NCI-H2081 (cell line): ENCODE results near the gene MAB21L3.

Experiments used
- DNase-seq, 2 experiments: peaks; one replicate each; lab custom pipeline; 2025; lab: John Stamatoyannopoulos, UW

MAB21L3 gene

DNA sequence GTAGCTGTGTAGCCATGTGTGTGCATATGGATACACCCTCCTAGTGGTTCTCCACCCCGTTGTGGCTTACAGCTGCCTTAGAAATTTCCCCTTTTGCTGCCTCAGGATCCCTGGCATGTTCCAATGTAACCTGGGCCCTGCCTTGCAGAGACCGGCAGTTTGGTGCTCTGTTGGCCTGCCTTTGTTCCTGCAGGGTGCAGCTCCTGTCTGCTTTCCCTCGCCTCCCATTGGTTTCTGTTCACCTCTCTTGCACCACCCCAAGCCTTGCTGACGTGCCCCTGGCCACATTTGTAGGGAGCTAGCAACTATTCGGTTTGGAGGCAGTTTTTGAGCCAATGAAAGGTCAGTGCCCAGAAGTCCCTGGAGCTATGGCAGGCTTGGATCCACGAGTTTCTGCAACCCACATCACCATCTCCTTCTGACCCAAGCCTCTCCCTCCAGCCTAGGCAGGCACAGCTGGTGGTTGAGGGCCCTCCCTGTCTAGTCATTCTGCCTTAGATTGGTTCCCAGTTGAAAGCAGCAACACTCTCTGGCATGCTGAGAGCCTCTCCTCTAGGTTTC is 54.9 kb downstream of the MAB21L3 start:
- DNase-seq = no peak

DNA sequence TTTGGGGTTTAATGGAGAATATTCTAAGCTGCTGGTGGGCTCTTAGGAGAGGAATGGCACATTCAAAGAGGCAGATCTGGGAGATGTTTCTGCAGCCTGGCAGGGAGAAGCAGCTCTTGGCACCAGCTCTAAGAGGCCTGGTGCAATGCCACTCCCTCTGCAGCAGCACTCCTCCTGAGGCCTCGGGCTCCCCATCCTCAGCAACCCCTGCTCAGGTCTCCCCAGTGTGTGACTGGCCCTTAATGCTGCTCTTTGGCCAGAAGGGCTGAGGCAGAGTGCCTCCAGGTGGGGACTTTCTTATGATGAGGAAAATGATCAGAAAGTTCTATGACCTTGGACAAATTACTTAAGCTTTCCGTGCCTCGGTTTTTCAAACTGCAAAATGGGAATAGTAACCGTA is 55.5 kb downstream of the MAB21L3 start:
- DNase-seq = no peak

DNA sequence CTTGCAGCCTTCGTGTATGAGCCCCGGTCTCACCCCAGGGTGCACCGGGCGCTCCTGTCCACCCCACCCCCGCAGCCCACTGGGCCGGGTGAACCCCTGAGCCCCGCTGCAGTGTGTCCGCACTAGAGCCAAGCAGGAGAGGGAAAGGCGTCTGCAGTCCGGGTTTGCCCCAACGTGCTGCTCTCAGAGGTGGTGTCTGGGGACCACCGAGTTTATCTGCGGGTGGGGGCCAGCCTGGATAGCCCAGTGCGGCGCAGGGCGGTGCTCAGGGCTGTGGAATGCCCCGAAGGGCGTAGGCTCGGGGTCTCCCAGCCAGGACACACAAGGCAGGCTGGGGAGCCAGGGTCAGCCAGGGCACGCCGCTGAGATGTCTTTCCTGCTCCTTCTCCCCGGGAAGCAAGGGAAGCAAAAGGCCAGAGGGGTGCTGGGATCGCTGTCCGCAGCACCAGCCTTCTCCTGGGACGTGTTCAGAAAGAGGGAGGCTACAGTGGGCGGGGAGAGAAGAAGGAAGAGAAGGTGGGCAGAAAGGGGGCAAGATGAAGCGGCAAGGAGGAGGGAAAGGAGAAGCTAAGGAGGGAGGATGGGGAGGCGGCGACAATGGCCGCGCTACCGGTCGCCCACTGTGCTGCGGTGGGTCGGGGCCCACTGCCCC is 56.6 kb downstream of the MAB21L3 start:
- no peak for DNase-seq

DNA sequence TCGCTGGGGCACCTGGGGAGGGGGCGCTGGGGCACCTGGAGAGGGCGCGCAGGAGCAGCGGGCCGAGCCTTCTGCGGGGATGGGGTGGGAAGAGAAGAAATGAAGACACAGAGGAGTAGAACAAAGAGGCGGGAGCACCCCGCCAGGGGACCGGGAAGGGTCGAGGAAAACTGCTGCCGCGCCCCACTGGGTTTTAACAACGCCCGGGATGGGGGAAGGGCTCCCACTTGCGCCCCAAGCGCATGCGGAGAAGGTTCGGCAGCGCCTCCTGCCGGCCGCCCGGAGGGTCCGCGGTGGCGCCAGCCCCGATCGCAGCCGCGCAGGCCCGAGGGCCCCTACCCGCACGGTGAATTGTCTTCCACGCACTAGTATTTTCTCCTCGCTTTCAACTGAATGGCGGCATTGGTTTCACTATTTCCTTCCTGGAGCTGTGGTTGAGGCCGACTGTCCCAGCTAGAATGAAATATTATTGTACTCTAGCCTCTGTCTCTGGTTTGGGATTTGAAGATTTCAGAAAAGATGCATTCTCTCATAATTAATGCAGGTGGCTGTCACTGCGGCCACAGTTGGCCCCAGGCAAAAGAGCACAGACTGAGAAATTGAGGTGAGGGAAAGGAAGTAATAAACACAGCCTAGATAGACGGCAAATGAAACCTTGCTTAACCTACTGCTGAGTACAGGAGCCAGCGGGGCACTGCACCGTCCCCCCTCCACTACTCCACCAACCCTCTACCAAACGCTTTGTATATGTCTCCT is 57.3 kb downstream of the MAB21L3 start:
- peak; percentile 7 to 22 for DNase-seq

DNA sequence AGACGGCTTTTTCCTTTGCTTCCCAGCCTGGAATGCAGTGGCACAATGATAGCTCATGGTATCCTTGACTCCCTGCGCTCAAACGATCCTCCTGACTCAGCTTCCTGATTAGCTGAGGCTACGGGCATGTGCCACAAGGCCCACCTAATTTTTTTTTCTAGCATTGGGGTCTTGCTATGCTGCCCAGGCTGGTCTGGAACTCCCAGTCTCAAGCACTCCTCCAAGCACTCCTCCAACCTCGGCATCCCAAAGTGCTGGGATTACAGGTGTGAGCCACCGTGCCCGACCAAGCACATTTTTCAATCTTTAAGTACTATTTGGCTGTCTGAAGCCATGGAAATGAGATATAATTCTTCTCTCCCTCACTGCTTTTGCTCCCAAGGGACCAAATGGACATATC is 58.7 kb downstream of the MAB21L3 start:
- DNase-seq = no peak

DNA sequence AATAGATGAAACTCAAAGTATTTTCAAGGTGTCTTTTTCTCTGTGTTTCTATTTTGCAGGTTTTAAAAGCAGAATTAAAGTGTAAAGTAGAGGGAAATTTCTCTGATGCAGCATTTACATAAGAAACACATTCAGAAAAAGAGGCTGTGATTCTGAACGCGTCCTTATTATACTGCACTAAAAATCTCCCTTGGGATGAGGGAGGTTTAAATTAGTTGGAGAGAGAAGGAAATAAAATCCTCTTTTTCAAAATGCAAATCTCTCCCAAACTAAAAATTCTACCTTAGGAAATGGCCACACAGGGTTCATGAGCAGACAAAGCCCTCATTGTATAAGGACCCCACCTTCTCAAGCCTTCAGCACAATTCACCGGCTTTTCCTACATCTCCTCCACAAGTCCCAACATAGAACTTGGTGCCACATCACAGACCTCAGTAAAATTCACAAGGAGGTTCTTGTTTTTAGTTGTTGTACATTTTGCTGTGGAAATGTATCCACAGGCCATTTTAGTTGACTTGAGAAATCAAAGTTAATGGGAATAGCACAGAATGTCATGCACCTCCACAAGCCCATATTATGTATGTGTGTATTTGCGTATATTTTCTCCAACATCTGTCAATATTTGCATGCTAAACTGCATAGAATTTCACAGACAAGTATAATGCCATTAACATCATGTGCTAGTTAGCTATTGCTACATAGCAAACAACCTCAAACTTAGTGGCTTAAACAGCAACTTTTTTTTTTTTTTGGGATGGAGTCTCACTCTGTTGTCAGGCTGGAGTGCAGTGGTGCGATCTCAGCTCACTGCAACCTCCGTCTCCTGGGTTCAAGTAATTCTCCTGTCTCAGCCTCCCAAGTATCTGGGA is 59.8 kb downstream of the MAB21L3 start:
- DNase-seq = no peak

DNA sequence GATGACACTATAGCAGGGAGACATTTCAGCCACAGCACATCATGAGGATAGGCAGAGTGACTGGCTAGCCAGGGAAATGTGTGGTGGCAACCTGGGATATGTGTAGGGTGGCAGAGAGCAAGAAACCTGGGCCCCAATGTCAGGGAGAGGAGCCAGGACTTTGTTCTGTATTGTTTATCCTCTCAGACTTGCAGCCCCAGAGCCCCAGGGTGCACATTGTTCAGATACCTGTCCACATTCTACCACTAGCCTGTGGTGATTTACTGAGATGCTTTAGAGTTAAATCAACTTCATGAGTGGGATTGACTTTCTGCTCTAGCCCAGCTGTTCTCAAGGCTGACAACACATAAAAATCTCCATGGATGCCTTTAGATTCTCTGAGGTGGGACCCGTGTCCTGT is 61.5 kb downstream of the MAB21L3 start:
- no peak for DNase-seq

DNA sequence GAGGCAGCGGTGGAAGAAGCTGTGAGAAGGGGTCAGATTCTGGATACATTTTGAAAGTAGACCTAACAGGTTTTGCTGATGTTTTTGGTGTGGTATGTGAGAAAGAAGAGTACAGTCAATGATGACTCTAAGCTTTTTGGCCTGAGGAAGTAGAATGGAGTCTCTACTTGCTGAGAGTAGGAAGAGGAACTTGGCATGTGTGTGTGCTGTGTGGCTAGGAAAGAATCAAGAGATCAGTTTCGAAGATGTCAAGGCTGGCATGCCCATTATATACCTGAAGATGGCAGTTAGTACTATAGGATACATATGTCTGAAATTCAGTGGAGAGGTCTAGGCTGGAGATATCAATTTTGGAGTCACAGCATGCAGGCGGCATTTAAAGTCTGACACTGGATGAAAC is 64.4 kb downstream of the MAB21L3 start:
- no peak for DNase-seq

DNA sequence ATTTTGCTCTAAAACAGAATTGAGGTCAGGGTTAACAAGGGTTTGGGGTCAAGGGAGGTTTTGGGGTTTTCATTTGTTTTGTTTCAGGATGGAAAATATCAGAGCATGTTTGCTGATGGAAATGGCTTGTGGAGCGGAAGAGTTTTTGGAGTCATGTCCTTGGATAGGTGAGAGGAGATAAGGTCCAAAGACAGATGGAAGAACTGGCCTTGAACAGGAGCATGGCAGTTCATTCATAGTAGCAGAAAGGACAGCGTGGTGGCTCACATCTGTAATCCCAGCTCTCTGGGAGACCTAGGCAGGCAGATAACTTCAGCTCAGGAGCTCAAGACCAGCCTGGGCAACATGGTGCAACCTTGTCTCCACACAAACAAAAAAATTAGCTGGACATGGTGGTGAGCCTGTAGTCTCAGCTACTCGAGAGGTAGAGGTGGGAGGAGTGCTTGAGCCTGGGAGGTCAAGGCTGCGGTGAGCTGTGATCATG is 65.1 kb downstream of the MAB21L3 start:
- DNase-seq = no peak

DNA sequence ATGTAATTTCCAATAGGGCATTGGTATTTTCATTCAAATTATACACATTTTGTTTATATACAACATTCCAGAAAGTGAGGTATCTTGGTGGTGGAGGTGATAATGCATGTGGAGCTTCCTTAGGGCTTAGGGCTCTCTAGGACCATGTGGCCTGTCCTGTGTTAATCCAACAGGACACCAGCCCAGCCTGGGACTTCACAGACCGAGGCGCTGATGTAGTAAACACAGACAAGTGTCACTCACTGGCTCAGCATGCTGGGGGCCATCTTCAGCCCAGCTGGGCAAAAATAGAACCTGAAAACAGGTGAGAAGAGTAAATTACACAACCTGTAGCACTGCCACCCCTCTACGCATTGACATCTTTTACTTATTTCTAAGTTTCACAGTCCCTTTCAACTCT is 66.7 kb downstream of the MAB21L3 start:
- no peak for DNase-seq

DNA sequence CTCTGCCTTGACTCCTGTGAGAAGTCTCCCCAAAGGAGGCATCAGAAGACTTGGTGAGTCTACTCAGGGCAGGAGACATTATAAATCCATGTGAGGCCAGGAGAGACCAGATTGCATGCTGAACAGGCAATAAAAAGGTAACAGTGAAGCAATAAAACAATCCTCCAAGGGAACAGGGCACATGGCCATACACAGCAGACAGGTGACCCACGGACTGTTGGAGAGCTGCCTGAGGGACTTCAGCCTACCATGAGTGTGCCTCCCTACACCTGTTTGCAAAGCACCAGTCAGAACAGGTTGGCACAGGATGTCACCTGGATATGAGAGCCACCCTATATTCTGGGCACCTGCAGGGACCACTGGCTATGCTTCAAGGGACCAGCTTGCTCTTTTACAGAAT is 67.6 kb downstream of the MAB21L3 start:
- no peak for DNase-seq

DNA sequence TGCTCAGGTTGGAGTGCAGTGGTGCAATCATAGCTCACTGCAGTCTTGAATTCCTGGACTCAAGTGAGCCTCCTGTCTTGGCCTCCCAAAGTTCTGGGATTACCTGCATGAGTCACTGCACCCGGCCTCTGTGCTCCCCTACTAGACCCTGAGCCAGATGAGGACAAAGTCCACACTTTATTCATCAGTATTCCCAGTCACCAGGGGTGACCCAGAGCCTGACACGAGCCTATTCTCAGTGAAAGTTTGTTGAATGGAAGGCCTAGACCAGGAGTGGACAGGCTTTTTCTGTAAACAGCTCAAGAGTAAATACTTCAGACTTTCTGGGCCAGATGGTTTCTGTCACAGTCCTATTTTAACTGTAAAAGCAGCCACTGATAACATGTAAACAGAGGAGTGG is 68.2 kb downstream of the MAB21L3 start:
- no peak for DNase-seq

DNA sequence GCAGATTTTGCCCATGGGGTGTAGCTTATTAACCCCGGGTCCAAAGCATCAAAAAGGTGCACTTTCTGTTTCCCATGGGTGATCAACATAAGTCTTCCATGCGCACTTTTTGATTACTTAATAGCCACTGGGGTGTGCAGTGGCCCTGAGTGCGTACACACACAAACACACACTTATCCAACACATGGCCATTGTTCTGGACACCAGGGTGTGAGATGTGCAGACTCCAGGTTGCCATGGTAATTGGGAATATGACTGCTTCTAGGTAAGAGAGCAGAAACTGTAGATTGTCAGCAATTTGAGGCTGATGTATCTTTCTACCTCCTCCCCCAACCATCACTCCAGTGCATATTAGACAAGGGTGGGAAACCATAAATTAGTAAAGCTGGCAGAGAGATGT is 68.8 kb downstream of the MAB21L3 start:
- no peak for DNase-seq

DNA sequence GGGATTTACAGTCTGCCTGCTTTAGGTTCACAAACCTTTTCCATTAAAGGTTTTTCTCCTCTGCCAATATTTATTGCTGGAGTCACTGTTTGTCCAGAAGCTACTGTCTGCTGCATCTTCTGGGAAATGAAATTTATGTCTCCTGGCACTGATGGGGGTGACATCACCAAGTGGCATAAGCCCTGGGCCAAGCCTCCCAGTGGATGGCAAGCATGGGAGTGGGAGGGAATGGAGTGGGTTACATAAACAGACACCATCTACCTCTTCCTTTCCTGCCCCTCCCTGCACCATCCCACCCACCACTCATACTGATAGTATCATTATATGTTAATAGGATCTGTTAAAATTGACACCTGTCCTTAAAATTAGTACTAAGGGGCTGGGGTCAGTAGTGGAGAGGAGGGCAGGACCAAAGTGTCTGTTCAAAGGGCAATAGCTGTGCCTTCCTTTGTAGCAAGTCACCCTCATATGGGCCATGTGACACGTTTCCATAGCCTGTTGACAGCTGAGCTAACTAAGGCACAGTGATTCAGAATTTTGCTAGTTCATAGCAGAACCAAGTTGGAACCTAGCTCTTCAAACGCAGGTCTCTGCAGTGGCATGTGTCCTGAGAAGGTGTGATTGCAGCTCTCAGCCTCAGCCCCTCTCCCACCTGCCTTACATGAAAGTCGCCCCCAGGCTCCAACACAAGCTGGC is 71.0 kb downstream of the MAB21L3 start:
- DNase-seq = no peak
